Measurements from ENCODE around the gene GLRA3. TPM values are rescaled to one million over a fixed set of nuclear protein-coding genes. Genes with fewer than 3 reads are reported as not detected.
A peak's percentile ranks its signal among the peaks of the same experiment; 100 is the strongest.

Gene GLRA3
- total and polyA plus RNA-seq, 4 donors, result 0.06 to 0.15 TPM; not detected in 2

DNA sequence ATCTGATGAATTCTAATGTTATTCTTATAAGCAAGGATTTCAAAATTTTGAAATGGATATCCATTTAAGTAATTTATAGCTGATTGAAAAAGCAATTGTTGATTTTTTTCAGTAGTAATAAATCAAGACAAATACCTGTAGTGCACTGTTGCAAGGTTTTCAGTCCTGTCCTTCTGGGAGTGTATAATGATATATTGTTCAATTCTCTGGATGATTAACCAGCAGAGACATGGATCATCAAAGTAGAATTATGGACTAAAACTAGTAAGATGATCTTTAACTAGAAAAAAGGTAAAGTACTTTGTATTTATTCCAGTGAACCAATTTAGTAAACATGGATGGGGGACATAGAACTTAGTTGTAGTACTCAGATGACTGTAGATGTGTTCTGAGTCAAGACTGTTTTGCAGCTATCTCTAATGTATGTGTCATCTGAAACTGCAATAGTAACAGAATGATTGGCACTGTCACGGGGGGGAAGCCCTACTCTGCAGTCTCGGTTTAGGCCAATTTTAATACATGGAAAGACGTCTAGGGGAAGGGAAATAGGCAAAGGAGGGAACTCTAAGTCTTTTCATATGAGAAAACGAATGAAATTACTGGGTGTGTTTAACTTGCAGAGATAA lies 121.9 kb downstream of the GLRA3 start:
- 76 to 87% methylated on average over 4 of the region's 4 CpGs for WGBS, 2 donors
- ATAC-seq (ENCODE audit: insufficient read depth, low FRiP score), result no peak
- DNase-seq, result no peak
- H3K36me3 ChIP-seq (ENCODE audit: control insufficient read depth in 4 of 4, insufficient read depth in 4 of 4, low read length in 4 of 4), result no peaks in the 10 kb centered on the region
- H3K4me3 ChIP-seq, result no peak overlapping the region
- H3K27me3 ChIP-seq (ENCODE audit: control insufficient read depth in 3 of 3, insufficient read depth in 3 of 3, low read length in 2 of 3), result no peaks in the 10 kb centered on the region
- peaks cover 0 to 3% (median 0%) of the 10 kb centered on the region in 5 donors for H3K4me1 ChIP-seq (ENCODE audit: control insufficient read depth in 5 of 5, insufficient read depth in 5 of 5, low read length in 5 of 5)
- no peak for TF ChIP-seq CTCF (IDR thresholded peaks at IDR 0.05; ENCODE audit: control extremely low read depth, extremely low read depth)
- H3K27ac ChIP-seq (ENCODE audit: low read depth in 1 of 2, low read length in 1 of 2), result no peak overlapping the region
- no peaks in the 10 kb centered on the region for H3K9me3 ChIP-seq (ENCODE audit: control insufficient read depth in 4 of 4, insufficient read depth in 3 of 4, low read length in 3 of 4)
- H3K9ac ChIP-seq (ENCODE audit: insufficient read depth in 1 of 2, low read length in 2 of 2), result no peak overlapping the region

GRCh38 chr4:174702979-174703478 lies 126.0 kb downstream of the GLRA3 start:
- Histone ChIP-seq H3K9me3 (ENCODE audit: control insufficient read depth in 4 of 4, insufficient read depth in 3 of 4, low read length in 3 of 4) (no peaks in the 10 kb centered on the region), H3K36me3 (ENCODE audit: control insufficient read depth in 4 of 4, insufficient read depth in 4 of 4, low read length in 4 of 4) (no peaks in the 10 kb centered on the region), H3K27ac (ENCODE audit: low read depth in 1 of 2, low read length in 1 of 2) (no peak overlapping the region), H3K27me3 (ENCODE audit: control insufficient read depth in 3 of 3, insufficient read depth in 3 of 3, low read length in 2 of 3) (no peaks in the 10 kb centered on the region), H3K4me1 (ENCODE audit: control insufficient read depth in 5 of 5, insufficient read depth in 5 of 5, low read length in 5 of 5) (peaks cover 0 to 3% (median 0%) of the 10 kb centered on the region in 5 donors), H3K4me3 (no peak overlapping the region), H3K9ac (ENCODE audit: insufficient read depth in 1 of 2, low read length in 2 of 2) (no peak overlapping the region)
- no peak for ATAC-seq (ENCODE audit: insufficient read depth, low FRiP score)
- 88% methylated on average over 1 of the region's 1 CpG for WGBS, 2 donors
- peak in 1 of 3 donors; percentile 2 for DNase-seq
- TF ChIP-seq CTCF (IDR thresholded peaks at IDR 0.05; ENCODE audit: control extremely low read depth, extremely low read depth), result no peak

GRCh38 chr4:174699654-174700053 lies 129.4 kb downstream of the GLRA3 start:
- Histone ChIP-seq H3K27me3 (ENCODE audit: control insufficient read depth in 3 of 3, insufficient read depth in 3 of 3, low read length in 2 of 3) (no peaks in the 10 kb centered on the region), H3K27ac (ENCODE audit: low read depth in 1 of 2, low read length in 1 of 2) (no peak overlapping the region), H3K36me3 (ENCODE audit: control insufficient read depth in 4 of 4, insufficient read depth in 4 of 4, low read length in 4 of 4) (no peaks in the 10 kb centered on the region), H3K9ac (ENCODE audit: insufficient read depth in 1 of 2, low read length in 2 of 2) (no peak overlapping the region), H3K4me1 (ENCODE audit: control insufficient read depth in 5 of 5, insufficient read depth in 5 of 5, low read length in 5 of 5) (no peaks in the 10 kb centered on the region), H3K9me3 (ENCODE audit: control insufficient read depth in 4 of 4, insufficient read depth in 3 of 4, low read length in 3 of 4) (no peaks in the 10 kb centered on the region), H3K4me3 (no peak overlapping the region)
- no peak for TF ChIP-seq CTCF (IDR thresholded peaks at IDR 0.05; ENCODE audit: control extremely low read depth, extremely low read depth)
- ATAC-seq (ENCODE audit: insufficient read depth, low FRiP score) (no peak), DNase-seq (no peak)

GRCh38 chr4:174697896-174698295 lies 131.2 kb downstream of the GLRA3 start:
- H3K9me3 ChIP-seq (ENCODE audit: control insufficient read depth in 4 of 4, insufficient read depth in 3 of 4, low read length in 3 of 4), result no peaks in the 10 kb centered on the region
- DNase-seq, result no peak
- TF ChIP-seq CTCF (IDR thresholded peaks at IDR 0.05; ENCODE audit: control extremely low read depth, extremely low read depth), result no peak
- H3K27ac ChIP-seq (ENCODE audit: low read depth in 1 of 2, low read length in 1 of 2), result no peak overlapping the region
- no peaks in the 10 kb centered on the region for H3K36me3 ChIP-seq (ENCODE audit: control insufficient read depth in 4 of 4, insufficient read depth in 4 of 4, low read length in 4 of 4)
- H3K27me3 ChIP-seq (ENCODE audit: control insufficient read depth in 3 of 3, insufficient read depth in 3 of 3, low read length in 2 of 3), result no peaks in the 10 kb centered on the region
- no peaks in the 10 kb centered on the region for H3K4me1 ChIP-seq (ENCODE audit: control insufficient read depth in 5 of 5, insufficient read depth in 5 of 5, low read length in 5 of 5)
- no peak overlapping the region for H3K4me3 ChIP-seq
- no peak overlapping the region for H3K9ac ChIP-seq (ENCODE audit: insufficient read depth in 1 of 2, low read length in 2 of 2)
- no peak for ATAC-seq (ENCODE audit: insufficient read depth, low FRiP score)
- 60 to 69% methylated on average over 4 of the region's 4 CpGs for WGBS, 2 donors
